SK-N-SH (cell line): ENCODE results near the gene MATN4. TPM values are rescaled to one million over a fixed set of nuclear protein-coding genes. Genes with fewer than 3 reads are reported as not detected.

Source experiments
- CTCF ChIA-PET: fragments of 300-600, 350-600 bp; formaldehyde crosslinking; extraction: SDS; loops from one replicate; lab custom pipeline; 2021; lab: Yijun Ruan, JAX
- POLR2A ChIA-PET: fragments of 350-600 bp; sonication (Branson Sonifier 250); formaldehyde crosslinking; extraction: SDS; loops from one replicate; lab custom pipeline; 2020; ENCODE audit warnings: antibody characterized with exemption, inconsistent platforms; lab: Yijun Ruan, JAX
- DNase-seq: peaks from one replicate; pipeline ENCODE4 v3.0.0; 2012
- H2AFZ ChIP-seq: fragments of 200-600 bp; sonication (generic); 2 replicates; pipeline ENCODE4 v1.8.1; 2016; ENCODE audit warnings: antibody characterized with exemption, mild to moderate bottlenecking, low read depth
- H3F3A ChIP-seq: fragments of 200-600 bp; sonication (generic); replicated peaks from 2 replicates; pipeline ENCODE3; 2016; ENCODE audit warnings: antibody characterized with exemption, mild to moderate bottlenecking; ENCODE audit not compliant: insufficient read depth
- H3K27ac ChIP-seq, 2 experiments: fragments of 200-500 bp in 1 of 2; fragments of 200-600 bp in 1 of 2; sonication (Bioruptor generic) in 1 of 2; sonication (generic), shearing (Covaris generic) in 1 of 2; 2 replicates each; pipeline versions ENCODE4 v1.5.1 to v1.6.1; 2014 to 2016; ENCODE audit warnings: low read depth in 2 of 2, inconsistent platforms in 1 of 2, low read length in 1 of 2, mild to moderate bottlenecking in 1 of 2, mixed read lengths in 1 of 2
- H3K27me3 ChIP-seq: fragments of 200-600 bp; sonication (generic), shearing (Covaris generic); 2 replicates; pipeline ENCODE4 v1.6.1; 2016; ENCODE audit warnings: mixed run types; ENCODE audit not compliant: insufficient read depth
- H3K36me3 ChIP-seq, 2 experiments: fragments of 200-500 bp in 1 of 2; fragments of 200-600 bp in 1 of 2; sonication (Bioruptor generic) in 1 of 2; sonication (generic) in 1 of 2; replicated peaks in 1 of 2; 2 replicates each; pipeline versions ENCODE3 to v1.5.1; 2014 to 2016; ENCODE audit warnings: low read length in 1 of 2, mild to moderate bottlenecking in 1 of 2; ENCODE audit not compliant: insufficient read depth in 2 of 2, control insufficient read depth in 1 of 2
- H3K4me1 ChIP-seq, 2 experiments: fragments of 200-500 bp in 1 of 2; fragments of 200-600 bp in 1 of 2; sonication (Bioruptor generic) in 1 of 2; sonication (generic), shearing (Covaris generic) in 1 of 2; 2 replicates each; pipeline versions ENCODE4 v1.5.1 to v1.6.1; 2014 to 2016; ENCODE audit warnings: low read depth in 1 of 2, low read length in 1 of 2, mixed run types in 1 of 2; ENCODE audit not compliant: insufficient read depth in 2 of 2, control insufficient read depth in 1 of 2
- H3K4me2 ChIP-seq: fragments of 200-600 bp; sonication (generic), shearing (Covaris generic); 2 replicates; pipeline ENCODE4 v1.6.1; 2017; ENCODE audit warnings: mixed run types
- H3K4me3 ChIP-seq, 2 experiments: fragments of 200-500 bp in 1 of 2; fragments of 200-600 bp in 1 of 2; sonication (Bioruptor generic) in 1 of 2; sonication (generic), shearing (Covaris generic) in 1 of 2; 2 replicates each; pipeline versions ENCODE4 v1.5.1 to v1.8.1; 2014 to 2016; ENCODE audit warnings: low read depth in 2 of 2, inconsistent platforms in 1 of 2, low read length in 1 of 2, mild to moderate bottlenecking in 1 of 2, mixed read lengths in 1 of 2, moderate library complexity in 1 of 2
- H3K79me2 ChIP-seq: fragments of 200-600 bp; sonication (generic); 2 replicates; pipeline ENCODE4 v1.8.1; 2017; ENCODE audit warnings: mild to moderate bottlenecking; ENCODE audit not compliant: insufficient read depth
- H3K9ac ChIP-seq: fragments of 200-600 bp; sonication (generic); 2 replicates; pipeline ENCODE4 v1.6.1; 2017; ENCODE audit warnings: mixed run types
- H3K9me2 ChIP-seq: fragments of 200-600 bp; sonication (generic); 2 replicates; pipeline ENCODE4 v1.6.1; 2017; ENCODE audit warnings: mixed run types
- H3K9me3 ChIP-seq: fragments of 200-600 bp; sonication (generic); 2 replicates; pipeline ENCODE4 v1.6.1; 2017; ENCODE audit warnings: mixed run types, mild to moderate bottlenecking, moderate library complexity
- H4K20me1 ChIP-seq: fragments of 200-600 bp; sonication (generic); 2 replicates; pipeline ENCODE4 v1.6.1; 2017; ENCODE audit warnings: mild to moderate bottlenecking, mixed run types; ENCODE audit not compliant: insufficient read depth
- CTCF ChIP-seq: fragments of 200-600 bp; sonication (generic); IDR thresholded peaks from 2 replicates; pipeline ENCODE4 v1.6.1; 2017; ENCODE audit warnings: antibody characterized with exemption, mild to moderate bottlenecking, moderate library complexity
- FOXJ3 ChIP-seq: sonication (generic); formaldehyde crosslinking; IDR thresholded peaks from 2 replicates; pipeline ENCODE4 v1.5.1; 2020; ENCODE audit warnings: mild to moderate bottlenecking, missing genetic modification reagents
- FOXM1 ChIP-seq: IDR thresholded peaks from 2 replicates; pipeline ENCODE4 v1.4.0; 2012; ENCODE audit warnings: low read depth, mild to moderate bottlenecking
- IRF3 ChIP-seq: fragments of 150-350 bp; IDR thresholded peaks from 2 replicates; pipeline ENCODE4 v1.6.1; 2016; ENCODE audit warnings: mild to moderate bottlenecking, low read depth, low read length
- MEF2A ChIP-seq: IDR thresholded peaks from 2 replicates; pipeline ENCODE4 v1.4.0; 2012; ENCODE audit warnings: low read depth, borderline replicate concordance
- RAD21 ChIP-seq: IDR thresholded peaks from 2 replicates; pipeline ENCODE4 v1.6.1; 2012; ENCODE audit warnings: mild to moderate bottlenecking, low read length
- REST ChIP-seq: IDR thresholded peaks from 2 replicates; pipeline ENCODE4 v1.6.1; 2012; ENCODE audit warnings: mild to moderate bottlenecking, low read depth, low read length, moderate library complexity
- RFX5 ChIP-seq: IDR thresholded peaks from 2 replicates; pipeline ENCODE4 v1.6.1; 2012; ENCODE audit warnings: mild to moderate bottlenecking, improper control_type of control experiment, low read length
- SMC3 ChIP-seq: IDR thresholded peaks from 2 replicates; pipeline ENCODE4 v1.6.1; 2012; ENCODE audit warnings: low read depth, low read length, improper control_type of control experiment
- TAF1 ChIP-seq: IDR thresholded peaks from 2 replicates; pipeline ENCODE4 v1.6.1; 2012; ENCODE audit warnings: low read depth, mild to moderate bottlenecking, low read length, moderate library complexity, borderline replicate concordance
- USF2 ChIP-seq: fragments of 150-350 bp; IDR thresholded peaks from 2 replicates; pipeline ENCODE4 v1.6.1; 2017; ENCODE audit warnings: antibody characterized with exemption, low read length, low read depth, borderline replicate concordance
- ZBTB33 ChIP-seq: IDR thresholded peaks from 2 replicates; pipeline ENCODE4 v1.4.0; 2012; ENCODE audit warnings: low read depth, borderline replicate concordance
- WGBS: methylation state at CpG from one replicate; pipeline ENCODE4 v1.1.6; 2017; ENCODE audit warnings: low lambda C conversion rate; 5-methylcytosine and 5-hydroxymethylcytosine counted together
- polyA plus RNA-seq, 3 experiments: library from polyadenylated mRNA; depleted of rRNA; stranded (reverse); fragments of >200 nt; gene quantifications; 2 replicates each; pipeline ENCODE4 v1.2.3, GENCODE V29; 2012

The MATN4 gene
- polyA plus RNA-seq, 1 of the 3 experiments (the other 2 are of a cell fraction): 0.16 TPM

- Histone ChIP-seq H3K27me3 (peaks cover 8% of the 10 kb centered on the region; the same call in 1 of the 2 replicates), H3K79me2 (no peaks in the 10 kb centered on the region), H3K9me3 (no peaks in the 10 kb centered on the region), H3K27ac (no peak overlapping the region), H3F3A (no peaks in the 10 kb centered on the region), H3K9ac (no peak overlapping the region), H3K4me1 (no peaks in the 10 kb centered on the region), H4K20me1 (no peaks in the 10 kb centered on the region), H3K4me2 (no peak overlapping the region), H2AFZ (no peak overlapping the region), H3K36me3 (no peaks in the 10 kb centered on the region), H3K9me2 (no peaks in the 10 kb centered on the region), H3K4me3 (no peak overlapping the region)
- DNase-seq: peak; percentile 75
- TF ChIP-seq RAD21 (peak; percentile 37), RFX5 (no peak), USF2 (no peak), CTCF (peak; percentile 48), SMC3 (peak; percentile 43), FOXM1 (no peak), TAF1 (no peak), FOXJ3 (CRISPR knock-in tag) (no peak), MEF2A (no peak), ZBTB33 (no peak), REST (no peak), IRF3 (no peak)
- ChIA-PET CTCF (interaction anchor here (0.6 to 4.3 kb wide), 16 partner anchors 8 to 463 kb away, joined by 3 to 14 read pairs (median 5); partner anchors contain the start of gene SYS1), POLR2A (no interaction called here)
- WGBS: 64% methylated on average over 24 of the region's 45 CpGs
Observed at GRCh38 chr20:45311589-45312211, 3.6 kb upstream of the MATN4 start.
